Thyroid gland (tissue), 4 donors: Measurements from ENCODE around the gene UBE2E3.

Experiments used
- POLR2A ChIP-seq, 2 donors: fragments of 450-650 bp; IDR thresholded peaks; one replicate each; pipeline ENCODE4 v1.6.1; 2017; ENCODE audit warnings: antibody characterized with exemption in 2 of 2, mild to moderate bottlenecking in 2 of 2, moderate library complexity in 1 of 2
- TF ChIP-seq, protein P1 (sequence below), 6 experiments: fragments of 200-600 bp in 3 of 6; fragments of 450-650 bp in 3 of 6; sonication (generic) in 3 of 6; IDR thresholded peaks; one replicate each; pipeline ENCODE4 v1.5.1; 2016 to 2019; ENCODE audit warnings: antibody characterized with exemption in 6 of 6, mild to moderate bottlenecking in 2 of 6, inconsistent platforms in 1 of 6, moderate library complexity in 1 of 6

DNA sequence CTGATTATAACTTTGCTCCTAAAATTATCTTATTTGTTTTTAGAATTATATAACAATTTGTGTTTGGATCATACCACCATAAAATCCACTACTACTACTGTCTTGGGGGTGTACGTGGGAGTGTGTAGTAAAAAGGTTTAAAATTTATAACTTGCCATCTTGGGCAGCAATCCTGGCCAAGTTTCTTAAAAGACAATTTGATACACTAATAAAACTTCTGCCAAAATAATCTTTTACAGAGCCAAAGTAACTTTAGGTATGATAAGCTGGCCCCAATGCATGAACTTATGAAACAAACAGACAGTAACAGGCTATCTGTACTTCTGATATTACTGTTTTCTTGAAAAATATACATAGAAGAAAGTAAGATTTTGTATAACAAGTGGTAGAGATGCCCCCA lies 11.3 kb upstream of the UBE2E3 start:
- TF ChIP-seq, protein P1, sequence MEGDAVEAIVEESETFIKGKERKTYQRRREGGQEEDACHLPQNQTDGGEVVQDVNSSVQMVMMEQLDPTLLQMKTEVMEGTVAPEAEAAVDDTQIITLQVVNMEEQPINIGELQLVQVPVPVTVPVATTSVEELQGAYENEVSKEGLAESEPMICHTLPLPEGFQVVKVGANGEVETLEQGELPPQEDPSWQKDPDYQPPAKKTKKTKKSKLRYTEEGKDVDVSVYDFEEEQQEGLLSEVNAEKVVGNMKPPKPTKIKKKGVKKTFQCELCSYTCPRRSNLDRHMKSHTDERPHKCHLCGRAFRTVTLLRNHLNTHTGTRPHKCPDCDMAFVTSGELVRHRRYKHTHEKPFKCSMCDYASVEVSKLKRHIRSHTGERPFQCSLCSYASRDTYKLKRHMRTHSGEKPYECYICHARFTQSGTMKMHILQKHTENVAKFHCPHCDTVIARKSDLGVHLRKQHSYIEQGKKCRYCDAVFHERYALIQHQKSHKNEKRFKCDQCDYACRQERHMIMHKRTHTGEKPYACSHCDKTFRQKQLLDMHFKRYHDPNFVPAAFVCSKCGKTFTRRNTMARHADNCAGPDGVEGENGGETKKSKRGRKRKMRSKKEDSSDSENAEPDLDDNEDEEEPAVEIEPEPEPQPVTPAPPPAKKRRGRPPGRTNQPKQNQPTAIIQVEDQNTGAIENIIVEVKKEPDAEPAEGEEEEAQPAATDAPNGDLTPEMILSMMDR (IDR thresholded peaks at IDR 0.05): no peak
- no peak for TF ChIP-seq POLR2A (IDR thresholded peaks at IDR 0.05)
